SK-MEL-5 (cell line): ENCODE data around the gene GAB1. TPM values are rescaled to one million over a fixed set of nuclear protein-coding genes. Genes with fewer than 3 reads are reported as not detected.
A peak's percentile ranks its signal among the peaks of the same experiment; 100 is the strongest.

Source experiments
- DNase-seq: peaks from one replicate; pipeline ENCODE4 v3.0.0-alpha.2; 2016; ENCODE audit warnings: low read depth, low spot score
- in situ Hi-C: cut with HindIII; loops from 2 replicates; pipeline ENCODE4 v1.10.0; 2016; ENCODE audit warnings: low sequenced_read_pairs, high pct_unique_total_duplicates, low pct_unique_long_range_greater_than_20kb
- polyA plus RNA-seq, 2 experiments: library from polyadenylated mRNA; depleted of rRNA; stranded (reverse); fragments of >200 nt; gene quantifications; 2 replicates each; pipeline ENCODE4 v1.2.3, GENCODE V29; 2015
- total RNA-seq: library from RNA; depleted of rRNA; stranded (reverse); fragments of >200 nt; shearing (Covaris generic); gene quantifications from 2 replicates; pipeline ENCODE4 v1.2.3, GENCODE V29; 2014; rRNA removed

The GAB1 gene
- total RNA-seq: 11.3 and 12.8 TPM in 2 replicates
- 6.0 and 13.4 TPM in 2 replicates for polyA plus RNA-seq (2015; cell fraction: cytosol; rRNA removed)
- 12.1 and 14.3 TPM in 2 replicates for polyA plus RNA-seq (2015; cell fraction: nucleus; rRNA removed)

GRCh38 chr4:143336781-143337599 lies at the start of gene GAB1:
TSS of gene GAB1 (plus strand) at chr4:143336876. CDS start at chr4:143337189, 313 bp downstream.
- in situ Hi-C loops: no loop called here
- DNase-seq: peak; percentile 50

- no peak for DNase-seq
- in situ Hi-C loops: no loop called here
Observed at GRCh38 chr4:143287572-143287923, 49.1 kb upstream of the GAB1 start.

- in situ Hi-C loops: no loop called here
Observed at GRCh38 chr4:143288171-143288570, 48.5 kb upstream of the GAB1 start.

DNA sequence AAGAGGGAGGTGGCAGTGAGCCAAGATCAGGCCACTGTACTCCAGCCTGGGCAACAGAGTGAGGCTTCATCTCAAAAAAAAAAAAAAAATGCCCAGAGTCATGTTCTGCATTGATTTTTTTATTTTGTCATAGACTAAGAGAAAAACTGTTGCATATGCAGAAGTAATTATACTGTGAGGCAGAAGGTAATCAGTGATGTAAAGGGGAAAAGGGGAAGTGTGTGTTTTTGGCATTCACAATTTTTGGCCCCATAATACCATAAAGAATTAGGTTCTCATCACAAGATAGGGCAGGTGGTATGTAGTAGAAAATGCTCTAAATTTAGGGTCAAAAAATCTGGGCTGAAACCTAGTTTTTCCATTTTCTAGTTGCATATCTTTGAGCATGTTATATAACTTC lies 47.3 kb upstream of the GAB1 start:
- in situ Hi-C loops: no loop called here

More at GRCh38 chr4:143288171-143288570, 48.5 kb upstream of the GAB1 start:
- DNase-seq: no peak

DNA sequence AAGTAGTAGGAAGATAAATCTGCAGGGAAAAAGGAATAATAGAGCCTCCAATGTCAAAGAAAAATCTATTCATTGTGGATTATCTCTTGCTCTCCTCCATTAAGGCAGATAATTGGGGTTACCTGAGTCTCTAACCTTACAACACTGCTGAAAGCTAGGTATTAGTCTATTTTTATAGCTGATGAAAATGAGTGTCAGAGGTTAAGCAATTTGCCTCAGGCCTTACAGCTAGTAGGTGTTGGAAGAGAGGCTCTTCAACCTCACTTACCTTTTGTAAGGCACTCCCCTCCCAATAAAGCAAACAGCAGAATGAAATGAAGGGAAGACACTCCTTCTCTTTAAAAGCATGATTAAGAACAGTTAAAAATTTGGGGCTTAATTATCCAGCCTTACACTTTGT lies 45.4 kb upstream of the GAB1 start:
- in situ Hi-C loops: no loop called here
- DNase-seq: no peak

More for the DNA sequence above, 47.3 kb upstream of the GAB1 start:
- no peak for DNase-seq

GRCh38 chr4:143292858-143293257 lies 43.8 kb upstream of the GAB1 start:
- in situ Hi-C loops: no loop called here
- no peak for DNase-seq

- in situ Hi-C loops: no loop called here
- DNase-seq: no peak
Observed at GRCh38 chr4:143294310-143294709, 42.4 kb upstream of the GAB1 start.

- in situ Hi-C loops: no loop called here
- no peak for DNase-seq
Observed at GRCh38 chr4:143294710-143295275, 41.9 kb upstream of the GAB1 start.

GRCh38 chr4:143296397-143297067 lies 40.1 kb upstream of the GAB1 start:
- in situ Hi-C loops: no loop called here
- DNase-seq: no peak

DNA sequence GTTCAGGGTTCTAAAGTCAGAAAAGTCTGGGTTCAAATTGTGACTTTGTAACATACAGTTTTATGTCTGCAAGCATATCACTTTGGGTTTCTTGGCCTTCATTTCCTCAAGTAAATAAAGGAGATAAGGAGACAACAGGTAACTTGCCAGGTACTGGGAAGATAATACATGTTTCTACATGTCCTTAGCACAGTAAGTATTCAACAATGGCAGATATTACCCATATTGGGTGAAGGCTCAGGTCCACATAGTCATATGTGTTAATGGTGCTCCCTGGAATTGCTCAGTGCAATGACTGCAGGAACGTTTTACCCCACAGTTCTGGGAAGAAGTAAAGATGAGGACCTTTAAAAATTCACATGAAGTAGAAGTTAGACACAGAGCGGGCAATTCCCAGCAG lies 35.8 kb upstream of the GAB1 start:
- DNase-seq: no peak
- in situ Hi-C loops: no loop called here

DNA sequence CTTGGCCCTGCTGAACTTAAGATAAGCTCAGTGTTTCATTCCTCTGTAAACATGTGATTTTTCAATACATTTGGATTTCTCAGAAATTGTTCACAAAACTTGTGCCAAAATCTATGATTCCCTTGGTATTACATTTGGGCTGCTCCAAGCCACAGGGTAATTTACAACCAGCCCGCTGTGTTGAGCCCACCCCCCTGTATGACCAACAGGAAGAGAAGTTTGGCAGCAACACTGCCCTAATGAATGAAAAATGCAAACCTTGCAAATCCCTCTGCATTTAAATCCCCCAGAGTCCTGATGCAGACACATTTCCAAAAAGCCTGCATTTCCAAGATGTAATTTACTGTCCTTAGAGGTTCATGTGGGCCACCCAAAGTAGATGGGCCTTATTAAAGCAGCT lies 34.1 kb upstream of the GAB1 start:
- in situ Hi-C loops: no loop called here
- no peak for DNase-seq

DNA sequence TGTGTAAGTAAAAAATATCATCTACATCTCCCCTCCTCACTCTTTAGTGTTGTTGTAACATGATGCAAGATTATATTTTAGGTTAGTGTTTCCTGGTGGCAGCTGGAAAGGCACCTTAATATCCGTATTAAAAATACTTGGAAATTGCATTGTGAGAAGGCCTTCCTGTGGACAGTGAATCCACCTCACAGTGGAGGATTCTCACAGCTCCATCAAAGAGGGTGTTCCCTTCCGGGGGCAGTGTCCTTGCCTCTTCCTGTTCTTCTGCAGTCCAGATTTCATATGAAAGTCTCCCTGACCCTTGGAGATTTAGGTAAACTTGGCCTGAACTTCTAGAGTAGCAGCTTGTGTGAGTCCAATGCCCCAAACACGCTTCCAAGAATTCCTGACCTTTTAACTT lies 29.9 kb upstream of the GAB1 start:
- in situ Hi-C loops: no loop called here
- DNase-seq: no peak

DNA sequence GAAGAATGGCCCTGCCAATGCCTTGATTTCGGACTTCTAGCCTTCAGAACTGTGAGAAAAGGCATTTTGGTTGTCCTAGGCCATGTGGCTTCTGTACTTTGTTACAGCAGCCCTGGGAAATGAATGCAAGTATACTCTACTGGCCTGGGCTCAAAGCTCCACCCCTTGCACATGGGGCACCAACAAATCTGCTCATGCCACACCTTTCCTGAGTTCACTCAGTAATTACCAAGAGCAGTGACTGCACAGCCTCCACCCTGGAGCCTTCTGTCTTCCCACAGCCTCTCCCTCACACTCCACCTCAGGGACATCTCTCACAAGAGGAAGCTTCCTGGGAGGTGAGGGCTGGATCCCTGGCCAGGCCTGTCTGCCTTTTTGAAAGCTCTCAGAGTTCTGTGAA lies 29.1 kb upstream of the GAB1 start:
- in situ Hi-C loops: no loop called here
- no peak for DNase-seq

DNA sequence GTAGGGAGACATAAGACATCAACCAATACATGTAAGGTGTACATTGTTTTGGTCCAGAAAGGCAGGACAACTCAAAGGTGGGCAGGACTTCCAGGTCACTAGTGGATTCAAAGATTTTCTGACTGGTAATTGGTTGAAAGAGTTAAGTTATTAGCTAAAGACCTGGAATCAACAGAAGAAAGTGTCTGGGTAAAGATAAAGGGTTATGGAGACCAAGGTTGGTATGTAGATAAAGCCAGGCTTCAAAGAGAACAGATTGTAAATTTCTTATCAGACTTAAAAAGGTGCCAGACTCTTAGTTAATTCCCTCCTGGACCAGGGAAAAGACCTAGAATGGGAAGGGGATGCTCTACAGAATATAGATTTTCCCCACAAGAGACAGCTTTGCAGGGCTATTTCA lies 28.3 kb upstream of the GAB1 start:
- DNase-seq: no peak
- in situ Hi-C loops: no loop called here

- no peak for DNase-seq
- in situ Hi-C loops: no loop called here
Observed at GRCh38 chr4:143311924-143312323, 24.8 kb upstream of the GAB1 start.

- DNase-seq: no peak
- in situ Hi-C loops: no loop called here
Observed at GRCh38 chr4:143313521-143313920, 23.2 kb upstream of the GAB1 start.

GRCh38 chr4:143313996-143314395 lies 22.7 kb upstream of the GAB1 start:
- in situ Hi-C loops: no loop called here
- DNase-seq: no peak

DNA sequence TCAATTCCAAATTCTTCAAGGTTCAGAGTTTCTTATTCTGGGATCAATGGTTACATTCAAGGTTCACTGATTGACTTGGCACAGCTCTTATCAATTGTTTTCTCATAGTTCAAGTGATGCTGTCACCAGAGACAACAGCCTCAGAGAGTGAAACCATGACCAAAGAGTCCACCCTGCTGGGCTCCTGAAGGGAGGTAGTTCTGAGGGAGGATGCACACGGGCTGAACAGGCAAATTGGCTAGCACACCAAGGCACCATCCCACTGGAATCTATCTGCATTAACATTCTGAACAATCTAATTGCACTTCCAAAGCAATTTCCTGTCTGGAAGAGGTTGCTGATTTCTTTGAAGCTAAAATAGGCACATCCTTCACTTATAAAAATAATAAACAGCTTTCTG lies 16.6 kb upstream of the GAB1 start:
- DNase-seq: no peak
- in situ Hi-C loops: no loop called here

DNA sequence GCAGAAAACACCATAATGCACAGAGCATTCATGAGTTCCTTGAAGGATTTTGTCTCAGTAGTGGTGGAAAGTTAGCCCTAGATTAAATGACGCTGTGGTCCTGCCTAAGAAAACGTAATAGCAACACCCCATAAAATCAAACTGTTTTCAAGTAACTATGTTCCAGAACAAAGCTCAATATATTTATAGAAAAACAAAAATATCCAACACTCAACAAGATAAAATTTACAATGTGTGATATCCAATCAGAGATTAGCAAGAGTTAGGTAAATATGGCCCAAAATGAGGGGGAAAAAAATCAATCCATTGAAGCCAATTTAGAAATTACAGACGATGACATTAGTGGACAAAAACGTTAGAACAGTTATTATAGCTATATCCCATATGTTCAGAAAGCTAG lies 9.9 kb upstream of the GAB1 start:
- no peak for DNase-seq
- in situ Hi-C loops: no loop called here
